ENCODE results near the gene CAPN12.
A peak's percentile ranks its signal among the peaks of the same experiment; 100 is the strongest.
"Not testable (repeated sequence)": the region's sequence is repeated elsewhere in the genome, so short reads cannot be mapped to it uniquely, and the experiment has no call there.

Gene CAPN12

DNA sequence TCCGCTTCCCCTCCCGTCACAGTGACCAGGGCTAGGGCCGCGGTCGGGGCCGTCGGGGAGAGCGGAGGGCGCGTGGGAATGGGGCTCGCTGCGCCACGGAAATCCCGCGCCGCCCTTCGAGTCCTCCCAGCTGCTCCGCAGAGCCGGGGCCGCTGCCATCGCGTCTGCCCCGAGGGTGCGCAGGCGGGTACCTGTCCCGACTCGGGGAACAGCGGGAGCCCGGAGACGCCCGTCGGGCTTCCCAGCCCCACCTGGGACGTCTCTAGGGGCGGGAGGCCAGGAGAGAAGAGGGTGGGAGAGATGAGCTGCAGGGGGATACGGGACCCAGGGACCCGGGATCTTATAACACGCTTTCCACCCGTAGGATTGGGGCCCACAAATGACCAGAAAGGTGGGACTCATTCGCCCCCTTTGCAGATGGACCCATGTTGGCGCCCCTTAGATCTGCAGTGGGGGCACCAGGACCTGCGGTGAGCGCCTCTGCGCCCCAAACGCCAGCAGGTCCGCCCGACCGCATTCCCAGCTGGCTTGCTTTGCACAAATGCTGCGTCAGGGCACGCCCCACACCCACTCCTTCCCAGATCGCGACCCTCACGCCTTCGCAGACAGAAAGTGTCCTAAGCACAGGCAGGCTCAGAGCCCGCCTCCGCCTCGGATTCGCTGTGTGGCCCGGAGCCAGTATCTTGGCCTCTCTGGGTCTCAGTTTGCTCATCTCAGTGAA, 26.1 kb upstream of the CAPN12 start:
- DNase-seq (ENCODE audit: low spot score) = not testable (repeated sequence)

DNA sequence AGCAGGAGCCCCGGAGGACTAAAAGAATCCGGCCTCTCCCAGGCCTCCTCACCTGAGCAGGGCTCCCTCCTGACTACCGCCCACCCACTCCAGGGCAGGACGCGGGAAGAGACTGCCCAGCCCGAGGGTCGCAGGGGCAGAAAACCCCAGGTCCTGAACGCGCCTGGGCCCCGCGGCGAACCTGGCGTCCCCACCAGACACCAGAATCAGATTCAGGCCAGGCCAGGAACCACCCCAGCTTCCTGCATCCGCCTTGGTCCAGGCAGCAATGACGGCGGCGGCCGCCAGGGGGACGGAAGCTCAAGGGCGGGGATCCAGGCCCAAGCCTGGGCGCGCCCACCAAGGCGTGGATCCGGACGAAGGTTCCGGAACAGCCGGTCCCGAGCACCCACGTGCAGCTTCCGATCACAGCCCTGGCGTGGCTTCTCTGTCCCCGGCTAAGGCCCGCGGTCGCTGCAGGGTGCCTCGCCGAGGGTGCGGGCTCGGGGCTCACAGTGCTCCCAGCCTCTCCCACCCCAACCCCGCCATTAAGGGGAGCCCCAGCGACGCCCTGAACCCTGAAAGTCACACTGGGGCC, 25.4 kb upstream of the CAPN12 start:
- peak; percentile 42 for DNase-seq (ENCODE audit: low spot score)

DNA sequence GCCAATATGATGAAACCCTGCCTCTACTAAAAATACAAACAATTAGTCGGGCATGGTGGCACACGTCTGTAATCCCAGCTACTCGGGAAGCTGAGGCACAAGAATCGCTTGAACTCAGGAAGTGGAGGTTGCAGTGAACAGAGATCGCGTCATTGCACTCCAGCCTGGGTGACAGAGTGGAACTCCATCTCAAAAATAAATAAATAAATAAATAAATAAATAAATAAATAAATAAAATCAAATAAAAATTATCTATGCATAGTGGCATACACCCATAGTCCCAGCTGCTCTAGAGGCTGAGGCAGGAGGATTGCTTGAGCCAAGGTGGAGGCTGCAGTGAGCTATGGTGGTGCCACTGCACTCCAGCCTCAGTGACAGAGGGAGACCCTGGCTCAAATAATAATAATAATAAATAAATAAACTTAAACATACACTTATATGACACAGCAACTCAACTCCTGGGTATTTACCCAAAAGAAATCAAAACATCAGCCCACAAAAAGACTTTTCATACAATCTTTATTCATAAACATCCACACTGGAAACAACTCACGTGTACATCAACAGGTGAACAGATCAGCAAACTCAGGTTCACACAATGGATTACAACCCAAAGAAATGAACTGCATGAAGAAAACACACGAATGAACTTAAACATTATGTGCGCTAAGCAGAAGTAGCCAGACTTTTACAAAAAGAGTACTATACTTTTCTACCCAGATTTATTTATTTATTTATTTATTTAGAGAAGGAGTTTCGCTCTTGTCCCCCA, 22.2 kb upstream of the CAPN12 start:
- DNase-seq (ENCODE audit: low spot score) = no peak

DNA sequence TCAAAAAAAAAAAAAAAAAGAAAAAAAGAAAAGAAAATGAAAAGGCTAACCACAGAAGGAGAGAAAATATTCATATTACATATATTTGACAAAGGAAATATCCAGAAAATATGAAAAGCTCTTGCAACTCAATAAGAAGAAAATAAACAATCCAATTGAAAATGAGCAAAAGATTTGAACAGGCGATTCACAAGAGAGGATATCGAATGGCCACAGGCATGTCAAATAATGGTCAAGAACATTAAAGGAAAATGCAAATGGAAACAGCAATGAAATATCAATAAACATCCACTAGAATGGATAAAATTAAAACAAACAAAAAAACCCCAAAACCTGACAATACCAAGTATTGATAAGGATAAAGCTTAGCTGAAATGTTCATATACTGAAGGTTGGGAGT, 20.9 kb upstream of the CAPN12 start:
- DNase-seq (ENCODE audit: low spot score) = no peak

DNA sequence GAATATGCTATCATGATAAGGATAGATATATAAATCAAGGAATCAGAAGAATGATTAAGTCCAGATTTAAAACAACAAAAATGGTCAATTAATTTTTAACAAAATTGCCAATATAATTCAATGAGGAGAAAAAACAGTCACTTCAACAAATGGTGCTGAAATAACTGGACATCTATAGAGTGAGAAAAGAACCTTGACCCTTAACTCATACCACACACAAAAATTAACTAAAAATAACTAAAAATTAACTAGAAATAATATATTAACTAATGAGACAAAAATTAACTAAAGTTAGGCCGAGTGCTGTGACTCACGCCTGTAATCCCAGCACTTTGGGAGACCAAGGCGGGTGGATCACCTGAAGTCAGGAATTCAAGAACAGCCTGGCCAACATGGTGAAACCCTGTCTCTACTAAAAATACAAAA, 19.5 kb upstream of the CAPN12 start:
- DNase-seq (ENCODE audit: low spot score) = no peak

DNA sequence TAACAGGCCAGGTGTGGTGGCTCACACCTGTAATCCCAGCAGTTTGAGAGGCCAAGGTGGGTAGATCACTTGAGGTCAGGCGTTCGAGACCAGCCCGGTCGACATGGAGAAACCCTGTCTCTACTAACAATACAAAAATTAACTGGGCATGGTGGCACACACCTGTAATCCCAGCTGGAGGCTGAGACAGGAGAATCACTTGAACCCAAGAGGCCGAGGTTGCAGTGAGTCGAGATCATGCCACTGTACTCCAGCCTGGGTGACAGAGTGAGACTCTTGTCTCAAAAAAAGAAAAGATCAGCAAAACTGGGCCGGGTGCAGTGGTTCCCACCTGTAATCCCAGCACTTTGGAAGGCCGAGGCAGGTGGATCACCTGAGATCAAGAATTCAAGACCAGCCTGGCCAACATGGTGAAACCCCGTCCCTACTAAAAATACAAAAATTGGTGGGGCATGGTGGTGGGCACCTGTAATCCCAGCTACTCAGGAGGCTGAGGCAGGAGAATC, 17.7 kb upstream of the CAPN12 start:
- DNase-seq (ENCODE audit: low spot score) = not testable (repeated sequence)

DNA sequence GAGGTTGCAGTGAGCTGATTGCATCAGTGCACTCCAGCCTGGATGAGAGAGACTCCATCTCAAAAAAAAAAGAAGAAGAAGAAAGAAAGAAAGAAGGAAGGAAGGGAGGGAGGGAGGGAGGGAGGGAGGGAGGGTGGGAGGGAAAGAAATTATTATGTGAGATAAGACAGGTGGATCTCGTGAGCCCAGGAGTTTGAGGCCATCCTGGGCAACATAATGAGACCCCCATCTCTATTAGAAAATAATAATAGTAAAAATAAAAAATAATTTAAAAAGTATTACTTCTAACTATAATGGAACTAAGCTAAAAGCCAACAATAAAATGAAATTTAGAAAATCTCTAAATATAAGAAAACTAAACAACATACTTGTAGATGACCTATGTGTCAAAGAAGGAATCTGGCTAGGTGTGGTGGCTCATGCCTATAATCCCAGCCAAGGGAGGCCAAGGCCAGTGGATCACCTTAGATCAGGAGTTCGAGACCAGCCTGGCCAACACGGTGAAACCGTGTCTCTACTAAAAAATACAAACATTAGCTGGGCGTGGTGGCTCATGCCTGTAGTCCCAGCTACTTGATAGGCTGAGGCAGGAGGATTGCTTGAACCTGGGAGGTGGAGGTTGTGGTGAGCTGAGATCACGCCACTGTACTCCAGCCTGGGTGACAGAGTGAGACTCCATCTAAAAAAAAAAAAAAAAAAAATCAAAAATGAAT, 16.7 kb upstream of the CAPN12 start:
- not testable (repeated sequence) for DNase-seq (ENCODE audit: low spot score)

DNA sequence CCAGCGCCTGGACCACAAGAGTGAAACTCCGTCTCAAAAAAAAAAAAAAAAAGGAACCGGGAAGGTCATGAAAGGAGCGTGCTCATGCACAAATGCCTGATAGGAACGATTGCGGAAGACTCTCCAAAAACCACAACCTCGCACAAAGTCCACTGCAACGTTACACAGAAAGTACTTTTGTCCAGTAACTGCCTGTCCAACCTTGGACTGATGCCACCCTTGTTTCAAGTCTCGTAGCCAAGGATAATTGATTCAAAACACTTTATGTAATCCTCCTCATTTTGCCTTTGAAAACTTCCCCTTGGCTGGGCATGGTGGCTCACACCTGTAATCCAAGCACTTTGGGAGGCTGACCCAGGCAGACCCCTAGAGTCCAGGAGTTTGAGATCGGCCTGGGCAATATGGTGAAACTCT, 15.3 kb upstream of the CAPN12 start:
- peak; percentile 40 for DNase-seq (ENCODE audit: low spot score)

DNA sequence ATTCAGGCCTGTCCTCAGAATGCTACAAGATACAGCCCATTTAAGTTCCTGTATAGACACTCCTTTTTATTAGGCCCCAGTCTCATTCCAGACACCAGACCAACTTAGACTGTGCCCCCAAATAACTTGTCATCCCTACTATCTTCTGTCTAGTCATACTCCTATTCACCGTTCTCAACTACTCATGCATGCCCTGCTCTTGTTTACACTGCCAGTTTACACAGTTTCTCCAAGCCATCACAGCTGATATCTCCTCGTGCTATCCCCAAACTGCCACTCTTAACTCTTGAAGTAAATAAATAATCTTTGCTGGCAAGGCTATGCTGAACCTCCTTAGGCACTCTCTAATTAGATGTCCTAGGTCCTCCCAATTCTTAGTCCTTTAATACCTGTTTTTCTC, 9.9 kb upstream of the CAPN12 start:
- not testable (repeated sequence) for DNase-seq (ENCODE audit: low spot score)

DNA sequence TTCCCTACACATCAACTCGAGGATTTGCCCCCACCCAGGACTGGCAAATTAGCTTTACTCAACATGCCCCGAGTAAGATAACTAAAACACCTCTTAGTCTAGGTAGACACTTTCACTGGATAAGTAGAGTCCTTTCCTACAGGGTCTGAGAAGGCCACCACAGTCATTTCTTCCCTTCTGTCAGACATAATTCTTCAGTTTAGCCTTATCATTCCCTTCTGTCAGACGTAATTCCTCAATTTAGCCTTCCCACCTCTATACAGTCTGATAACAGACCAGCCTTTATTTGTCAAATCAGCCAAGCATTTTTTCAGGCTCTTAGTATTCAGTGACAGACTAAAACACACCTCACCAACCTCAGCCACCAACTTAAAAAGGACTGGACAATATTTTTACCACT, 9.5 kb upstream of the CAPN12 start:
- DNase-seq (ENCODE audit: low spot score) = not testable (repeated sequence)

DNA sequence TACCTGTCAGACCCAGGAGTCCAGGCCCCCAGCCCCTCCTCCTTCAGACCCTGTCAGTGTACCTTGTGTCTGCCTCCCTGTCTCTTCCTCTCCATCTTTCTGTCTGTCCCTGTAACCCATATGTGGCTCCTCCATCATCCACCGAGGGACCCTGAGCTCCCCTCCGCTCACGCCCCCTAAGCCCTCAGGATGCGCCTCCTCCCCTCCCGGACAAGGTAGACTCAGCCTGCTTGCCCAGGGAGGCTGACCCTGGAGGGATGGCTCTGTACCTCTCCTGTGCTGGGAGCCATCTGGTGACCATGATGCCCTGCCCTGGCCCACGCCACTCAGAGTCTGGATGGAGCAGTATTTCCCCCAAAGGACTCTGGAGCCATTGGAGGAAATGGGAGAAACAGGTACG, 1.0 kb upstream of the CAPN12 start:
- no peak for DNase-seq (ENCODE audit: low spot score)

DNA sequence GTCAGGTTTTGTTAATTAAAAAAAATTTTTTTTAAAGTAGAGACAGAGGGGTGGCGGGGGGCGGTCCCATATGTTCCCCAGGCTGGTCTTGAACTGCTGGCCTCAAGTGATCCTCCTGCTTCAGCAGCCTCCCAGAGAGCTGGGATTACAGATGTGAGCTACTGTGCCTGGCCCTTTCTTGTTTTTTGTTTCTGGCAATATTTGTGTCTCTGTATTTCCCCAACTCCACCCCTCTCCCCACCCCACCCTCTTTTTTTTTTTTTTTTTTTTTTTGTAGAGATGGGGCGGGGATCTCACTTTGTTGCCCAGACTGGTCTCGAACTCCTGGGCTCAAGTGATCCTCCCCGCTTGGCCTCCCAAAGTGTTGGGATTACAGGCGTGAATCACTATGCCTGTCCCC, 600 bp upstream of the CAPN12 start:
- DNase-seq (ENCODE audit: low spot score) = no peak

DNA sequence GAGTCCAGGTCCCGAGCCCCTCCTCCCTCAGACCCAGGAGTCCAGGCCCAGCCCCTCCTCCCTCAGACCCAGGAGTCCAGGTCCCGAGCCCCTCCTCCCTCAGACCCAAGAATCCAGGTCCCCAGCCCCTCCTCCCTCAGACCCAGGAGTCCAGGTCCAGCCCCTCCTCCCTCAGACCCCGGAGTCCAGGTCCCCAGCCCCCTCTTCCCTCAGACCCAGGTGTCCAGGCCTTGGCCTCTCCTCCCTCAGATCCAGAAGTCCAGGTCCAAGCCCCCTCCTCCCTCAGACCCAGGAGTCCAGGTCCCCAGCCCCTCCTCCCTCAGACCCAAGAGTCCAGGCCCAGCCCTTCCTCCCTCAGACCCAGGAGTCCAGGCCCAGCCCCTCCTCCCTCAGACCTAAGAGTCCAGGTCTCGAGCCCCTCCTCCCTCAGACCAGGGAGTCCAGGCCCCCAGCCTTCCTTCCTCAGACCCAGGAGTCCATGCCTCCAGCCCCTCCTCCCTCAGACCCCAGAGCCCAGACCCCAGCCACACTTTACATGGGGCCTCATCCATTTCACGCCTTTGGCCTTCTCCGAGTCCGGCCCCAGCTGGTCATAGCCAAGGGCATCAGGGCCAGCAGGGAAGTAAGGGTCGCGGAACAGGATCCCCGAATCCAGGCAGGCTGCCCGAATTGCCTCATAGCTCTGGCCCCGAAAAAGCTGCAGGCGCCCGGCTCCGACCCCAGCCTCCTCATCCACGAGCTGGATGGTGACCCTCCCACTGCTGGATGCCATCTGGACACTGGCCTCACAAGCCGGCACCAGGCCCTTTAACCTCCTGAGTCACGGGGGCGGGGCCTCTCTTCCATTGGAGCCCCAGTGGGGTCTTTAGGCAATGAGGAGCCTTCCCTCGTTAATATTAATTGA, 628 bp downstream of the CAPN12 start:
- DNase-seq (ENCODE audit: low spot score) = no peak

DNA sequence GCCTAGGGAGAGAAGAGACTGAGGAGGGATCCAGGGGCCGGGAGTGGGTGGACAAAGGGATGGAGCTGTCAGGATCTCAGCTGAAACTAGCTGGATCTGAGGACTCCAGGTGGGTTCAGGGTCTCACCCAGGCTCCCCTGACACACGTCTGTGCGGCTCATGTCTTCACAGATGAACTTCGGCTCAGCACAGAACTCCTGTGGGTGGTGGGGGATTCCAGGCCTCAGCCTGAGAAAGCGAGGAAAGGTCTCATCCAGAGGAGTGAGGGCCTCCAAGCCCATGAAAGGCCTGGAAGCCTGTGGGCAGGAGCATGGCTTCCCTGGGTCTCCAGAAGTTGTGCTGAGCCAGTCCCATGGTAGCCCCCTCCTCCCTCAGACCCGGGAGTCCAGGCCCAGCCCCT, 1.4 kb downstream of the CAPN12 start:
- DNase-seq (ENCODE audit: low spot score) = no peak

DNA sequence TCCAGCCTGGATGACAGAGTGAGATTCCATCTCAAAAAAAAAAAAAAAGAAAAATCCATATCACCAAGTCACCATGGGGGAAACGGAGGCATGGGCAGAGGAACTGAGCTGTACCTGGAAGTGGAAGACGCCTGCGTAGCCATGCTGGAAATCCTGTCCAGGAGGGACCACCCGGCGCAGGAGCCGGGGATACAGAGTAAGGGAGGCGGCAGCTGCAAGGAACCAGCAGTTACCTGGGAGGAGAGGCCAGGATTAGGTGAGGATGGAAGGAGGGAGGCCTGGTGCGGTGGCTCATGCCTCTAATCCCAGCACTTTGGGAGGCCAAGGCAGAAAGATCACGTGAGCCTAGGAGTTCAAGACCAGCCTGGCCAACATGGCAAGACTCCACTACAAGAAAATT, 2.0 kb downstream of the CAPN12 start:
- no peak for DNase-seq (ENCODE audit: low spot score)

DNA sequence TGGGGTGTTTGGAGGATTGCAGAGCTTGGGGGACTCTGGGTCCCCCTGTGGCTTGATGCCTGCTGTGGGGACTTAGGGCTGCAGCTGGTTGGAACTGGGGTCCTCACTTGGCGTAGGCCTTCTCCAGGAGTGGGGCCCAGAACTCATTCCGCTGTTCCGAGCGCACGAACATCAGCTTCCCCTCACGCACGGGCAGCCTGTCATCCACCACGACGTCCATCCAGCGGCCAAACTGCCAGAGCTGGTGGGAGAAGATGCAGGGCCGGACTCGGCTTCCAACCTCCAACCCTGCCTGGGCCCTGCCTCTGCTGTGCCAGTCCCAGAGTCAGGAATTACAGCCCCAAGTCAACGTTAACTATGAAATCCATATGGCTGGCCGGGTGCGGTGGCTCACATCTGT, 2.6 kb downstream of the CAPN12 start:
- no peak for DNase-seq (ENCODE audit: low spot score)

DNA sequence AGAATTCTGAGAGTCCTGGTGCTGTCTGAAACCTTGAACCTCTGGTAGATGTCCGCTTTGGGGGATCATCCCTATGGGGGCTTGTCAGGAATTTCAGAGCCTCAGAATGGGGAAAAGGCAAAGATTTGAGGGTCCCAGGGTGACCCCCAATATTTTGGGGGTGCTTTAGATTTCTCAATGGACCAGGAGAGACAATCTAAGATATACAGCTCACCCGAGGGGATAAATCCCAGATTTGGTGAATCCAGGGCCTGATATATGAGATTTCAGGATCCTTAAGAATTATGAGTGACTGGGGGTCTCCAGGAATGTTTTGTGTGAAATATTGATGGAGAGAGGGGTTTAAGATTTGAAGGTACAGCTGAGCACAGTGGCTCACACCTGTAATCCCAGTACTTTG, 3.3 kb downstream of the CAPN12 start:
- DNase-seq (ENCODE audit: low spot score) = no peak

DNA sequence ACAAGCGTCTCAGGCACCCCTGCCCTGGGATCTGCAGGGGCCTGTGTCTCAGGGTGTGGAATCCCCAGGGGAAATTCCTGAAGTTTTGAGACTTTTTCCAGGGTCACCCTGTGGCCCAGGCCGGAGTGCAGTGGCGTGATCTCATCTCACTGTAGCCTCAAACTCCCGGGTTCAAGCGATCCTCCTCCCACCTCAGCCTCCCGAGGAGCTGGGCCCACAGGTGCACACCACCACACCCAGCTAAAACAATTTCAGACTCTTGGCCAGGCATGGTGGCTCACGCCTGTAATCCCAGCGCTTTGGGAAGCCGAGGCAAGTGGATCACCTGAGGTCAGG, 4.0 kb downstream of the CAPN12 start:
- no peak for DNase-seq (ENCODE audit: low spot score)

DNA sequence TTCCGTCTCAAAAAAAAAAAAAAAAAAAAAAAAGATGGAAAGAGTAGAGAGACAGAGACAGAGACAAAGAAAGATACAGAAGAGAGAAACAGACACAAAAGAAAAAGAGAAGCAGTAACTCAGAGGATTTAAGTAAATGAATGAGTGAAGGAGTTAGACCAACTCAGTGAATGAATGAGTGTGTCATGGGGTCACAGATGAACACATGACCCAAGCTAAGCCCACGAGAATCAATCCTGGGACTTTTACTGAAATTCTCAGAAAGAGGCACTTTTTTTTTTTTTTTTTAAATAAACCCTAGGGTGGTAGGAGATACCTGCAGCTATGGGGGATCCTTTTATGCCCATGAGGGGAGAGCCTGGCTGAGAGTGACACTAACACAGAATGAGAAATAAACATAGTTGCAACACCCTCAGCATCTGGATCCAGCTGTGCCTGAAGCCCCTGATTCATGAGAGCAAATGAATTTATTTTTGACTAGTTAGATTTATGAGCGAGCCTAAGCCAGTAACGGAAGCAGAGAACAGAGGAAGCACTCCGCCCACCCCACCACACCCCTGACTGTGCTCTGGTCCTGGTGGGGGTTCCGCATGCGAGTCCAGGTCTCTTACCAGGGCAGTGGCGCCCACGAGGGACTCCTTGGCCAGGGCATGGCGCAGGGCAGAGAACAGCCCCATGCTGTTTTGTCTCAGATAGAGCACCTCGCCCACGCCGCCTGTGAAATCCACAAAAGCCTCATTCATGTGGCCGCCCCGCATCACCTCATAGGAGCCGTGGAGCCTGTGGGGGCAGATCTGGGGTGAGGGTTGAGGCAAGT, 4.6 kb downstream of the CAPN12 start:
- no peak for DNase-seq (ENCODE audit: low spot score)

DNA sequence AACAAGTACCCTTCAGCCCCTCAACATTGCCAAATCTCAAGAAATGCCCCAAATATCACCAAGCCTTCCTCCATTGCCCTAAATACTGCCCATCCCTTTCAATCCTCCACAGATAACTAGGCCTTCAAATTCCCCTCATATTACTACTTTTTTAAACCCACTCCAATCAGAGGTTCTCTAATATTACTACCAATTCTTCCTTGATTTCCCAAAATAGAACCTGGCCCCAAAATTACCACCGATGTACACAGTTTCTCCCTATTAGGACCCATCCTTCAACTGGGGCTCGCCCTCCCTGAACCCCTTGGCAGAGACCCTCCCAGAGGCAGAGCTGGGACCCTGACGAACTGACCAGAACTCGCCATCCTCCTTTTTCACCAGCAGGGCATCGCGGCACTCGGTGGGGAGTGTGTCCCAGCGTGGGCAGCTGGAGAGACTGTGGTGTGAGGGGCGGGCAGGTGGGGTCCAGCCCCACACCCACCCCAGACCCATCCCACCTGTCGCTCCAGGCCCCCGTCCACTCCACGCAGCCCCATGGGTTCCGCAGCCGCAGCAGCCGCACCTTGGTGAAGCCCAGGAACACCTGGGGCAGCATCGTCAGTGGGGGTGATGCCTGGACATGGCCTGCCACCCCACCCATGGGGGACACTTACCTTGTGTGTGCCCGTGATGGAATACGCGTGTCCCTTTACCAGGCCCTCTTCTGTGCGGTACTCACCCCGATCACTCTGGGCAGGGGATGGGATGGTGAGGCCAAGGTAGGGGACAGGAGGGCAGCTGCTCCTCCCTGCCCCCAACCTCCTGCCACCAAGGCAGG, 6.1 kb downstream of the CAPN12 start:
- no peak for DNase-seq (ENCODE audit: low spot score)
